GM10266 (cell line): ENCODE data around the gene PEX3.
"Not testable (repeated sequence)": the region's sequence is repeated elsewhere in the genome, so short reads cannot be mapped to it uniquely, and the experiment has no call there.

Source experiments
- DNase-seq: peaks from one replicate; pipeline ENCODE4 v3.0.0; 2012; ENCODE audit errors: extremely low spot score
- TF ChIP-seq, protein P1 (sequence below): IDR thresholded peaks from 2 replicates; pipeline ENCODE4 v1.5.1; 2012; ENCODE audit warnings: mild to moderate bottlenecking, low read depth; ENCODE audit not compliant: control insufficient read depth, insufficient read depth; ENCODE audit errors: missing control alignments

Gene PEX3

DNA sequence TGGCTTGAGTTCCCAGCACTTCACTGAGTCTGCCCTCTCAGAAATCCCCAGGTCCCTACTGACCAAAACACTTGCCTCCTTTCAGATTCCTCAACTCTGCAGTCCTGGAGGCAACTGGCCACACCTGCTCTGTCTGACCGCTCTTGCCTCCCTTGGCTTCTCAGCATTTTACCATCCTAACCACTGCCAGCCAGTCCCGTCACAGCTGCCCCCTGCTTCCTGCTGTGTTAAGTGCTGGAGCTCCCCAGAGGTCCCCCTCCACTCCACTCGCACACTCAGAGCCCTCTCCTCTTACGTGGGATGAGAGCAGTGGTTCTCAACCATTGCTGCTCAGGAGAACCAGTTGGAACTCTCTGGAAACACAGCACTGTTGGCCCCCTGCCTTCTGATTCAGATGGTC, 20.6 kb upstream of the PEX3 start:
- TF ChIP-seq, protein P1, sequence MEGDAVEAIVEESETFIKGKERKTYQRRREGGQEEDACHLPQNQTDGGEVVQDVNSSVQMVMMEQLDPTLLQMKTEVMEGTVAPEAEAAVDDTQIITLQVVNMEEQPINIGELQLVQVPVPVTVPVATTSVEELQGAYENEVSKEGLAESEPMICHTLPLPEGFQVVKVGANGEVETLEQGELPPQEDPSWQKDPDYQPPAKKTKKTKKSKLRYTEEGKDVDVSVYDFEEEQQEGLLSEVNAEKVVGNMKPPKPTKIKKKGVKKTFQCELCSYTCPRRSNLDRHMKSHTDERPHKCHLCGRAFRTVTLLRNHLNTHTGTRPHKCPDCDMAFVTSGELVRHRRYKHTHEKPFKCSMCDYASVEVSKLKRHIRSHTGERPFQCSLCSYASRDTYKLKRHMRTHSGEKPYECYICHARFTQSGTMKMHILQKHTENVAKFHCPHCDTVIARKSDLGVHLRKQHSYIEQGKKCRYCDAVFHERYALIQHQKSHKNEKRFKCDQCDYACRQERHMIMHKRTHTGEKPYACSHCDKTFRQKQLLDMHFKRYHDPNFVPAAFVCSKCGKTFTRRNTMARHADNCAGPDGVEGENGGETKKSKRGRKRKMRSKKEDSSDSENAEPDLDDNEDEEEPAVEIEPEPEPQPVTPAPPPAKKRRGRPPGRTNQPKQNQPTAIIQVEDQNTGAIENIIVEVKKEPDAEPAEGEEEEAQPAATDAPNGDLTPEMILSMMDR = no peak
- DNase-seq = no peak

- TF ChIP-seq, protein P1 = no peak
These were observed 19.4 kb upstream of the PEX3 start for GRCh38 chr6:143431226-143431625.

DNA sequence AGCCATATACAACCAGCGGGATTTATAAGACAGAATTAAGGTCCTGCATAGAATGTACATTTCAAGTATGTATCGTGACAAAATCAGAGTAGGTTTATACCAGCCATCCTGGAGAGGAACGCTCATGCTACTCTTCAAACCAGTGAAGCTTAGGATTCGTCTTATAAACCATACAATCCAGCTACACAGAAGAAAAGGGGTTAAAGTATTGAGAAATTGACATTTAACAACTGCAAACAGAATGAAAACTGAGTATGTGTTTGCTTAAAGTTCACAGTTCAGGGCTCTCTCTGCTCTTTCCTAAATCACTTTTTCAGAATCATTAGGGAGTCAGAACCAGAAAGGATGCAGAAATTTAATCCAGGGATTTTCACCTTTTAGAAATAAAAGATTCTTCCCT, 18.0 kb upstream of the PEX3 start:
- TF ChIP-seq, protein P1 = no peak
- DNase-seq = no peak

More at GRCh38 chr6:143431226-143431625, 19.4 kb upstream of the PEX3 start:
- DNase-seq = no peak

- no peak for DNase-seq
- TF ChIP-seq, protein P1 = no peak
These were observed 9.6 kb upstream of the PEX3 start for GRCh38 chr6:143441010-143441409.

GRCh38 chr6:143441680-143442545, 8.7 kb upstream of the PEX3 start:
- no peak for DNase-seq
- TF ChIP-seq, protein P1 = no peak

- DNase-seq = no peak
- TF ChIP-seq, protein P1 = no peak
These were observed 7.5 kb upstream of the PEX3 start for GRCh38 chr6:143443096-143443495.

DNA sequence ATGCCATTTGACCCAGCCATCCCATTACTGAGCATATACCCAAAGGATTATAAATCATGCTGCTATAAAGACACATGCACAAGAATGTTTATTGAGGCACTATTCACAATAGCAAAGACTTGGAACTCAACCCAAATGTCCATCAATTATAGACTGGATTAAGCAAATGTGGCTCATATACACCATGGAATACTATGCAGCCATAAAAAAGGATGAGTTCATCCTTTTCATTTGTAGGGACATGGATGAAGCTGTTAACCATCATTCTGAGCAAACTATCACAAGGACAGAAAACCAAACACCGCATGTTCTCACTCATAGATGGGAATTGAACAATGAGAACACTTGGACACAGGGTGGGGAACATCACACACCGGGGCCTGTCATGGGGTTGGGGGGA, 2.7 kb upstream of the PEX3 start:
- DNase-seq = not testable (repeated sequence)
